T-cell (primary cell): Measurements from ENCODE around the gene REEP6. TPM values are rescaled to one million over a fixed set of nuclear protein-coding genes. Genes with fewer than 3 reads are reported as not detected.
A peak's percentile ranks its signal among the peaks of the same experiment; 100 is the strongest.
"Not testable (repeated sequence)": the region's sequence is repeated elsewhere in the genome, so short reads cannot be mapped to it uniquely, and the experiment has no call there.

Source experiments
- ATAC-seq, 4 experiments: fragments of 200-7000 bp in 3 of 4; fragments of 150-1000 bp in 1 of 4; cut with Tn5 transposase; replicated peaks in 1 of 4; 1 replicate in 3 of 4; 2 replicates in 1 of 4; pipeline ENCODE4 v1.10.0; 2021; ENCODE audit warnings: moderate library complexity in 3 of 4, mild to moderate bottlenecking in 2 of 4, moderate number of reproducible peaks in 1 of 4
- CTCF ChIA-PET, 2 donors: fragments of 300-600 bp; sonication (Branson Sonifier 250); formaldehyde crosslinking; loops; one replicate each; lab custom pipeline; 2022; ENCODE audit warnings: antibody characterized with exemption in 2 of 2; lab: Charles Lee
- POLR2A ChIA-PET, 2 donors: fragments of 300-600 bp; sonication (Branson Sonifier 250); formaldehyde crosslinking; loops; one replicate each; lab custom pipeline; 2022; ENCODE audit warnings: antibody characterized with exemption in 2 of 2; lab: Charles Lee
- DNase-seq, 35 experiments: peaks; one replicate each; pipeline versions ENCODE4 v3.0.0 to v3.0.0-alpha.2; 2013 to 2023
- H3K27ac ChIP-seq: one replicate; pipeline ENCODE4 v1.5.1; 2013; ENCODE audit warnings: low read length
- H3K27me3 ChIP-seq, 2 experiments: replicated peaks in 1 of 2; 1 replicate in 1 of 2; 2 replicates in 1 of 2; pipeline versions ENCODE4 v1.6.1 to v1.7.0; 2013; ENCODE audit warnings: low read length in 1 of 2, mixed read lengths in 1 of 2; ENCODE audit not compliant: control insufficient read depth in 2 of 2, insufficient read depth in 2 of 2; ENCODE audit errors: extremely low read depth in 1 of 2
- H3K36me3 ChIP-seq, 2 donors: 1 replicate in 1 of 2; 2 replicates in 1 of 2; pipeline versions ENCODE4 v1.6.1 to v1.7.0; 2013; ENCODE audit warnings: low read length in 1 of 2; ENCODE audit not compliant: control insufficient read depth in 2 of 2, insufficient read depth in 1 of 2; ENCODE audit errors: extremely low read depth in 1 of 2
- H3K4me1 ChIP-seq, 2 experiments: 1 replicate in 1 of 2; 2 replicates in 1 of 2; pipeline versions ENCODE4 v1.6.1 to v1.7.0; 2013; ENCODE audit warnings: low read length in 2 of 2, mixed read lengths in 1 of 2; ENCODE audit not compliant: insufficient read depth in 2 of 2, control insufficient read depth in 1 of 2; ENCODE audit errors: extremely low read depth in 1 of 2
- H3K4me3 ChIP-seq, 2 donors: 1 replicate in 1 of 2; 2 replicates in 1 of 2; pipeline versions ENCODE4 v1.5.1 to v1.7.0; 2013; ENCODE audit warnings: mild to moderate bottlenecking in 2 of 2, low read length in 1 of 2, moderate library complexity in 1 of 2; ENCODE audit not compliant: control insufficient read depth in 1 of 2; ENCODE audit errors: extremely low read depth in 1 of 2
- H3K9me3 ChIP-seq: 2 replicates; pipeline ENCODE4 v1.7.0; 2013
- H3K27ac Mint-ChIP-seq, 2 donors: one replicate each; pipeline ENCODE4 v1.8.0; 2020 to 2021; ENCODE audit warnings: mild to moderate bottlenecking in 2 of 2, mixed read lengths in 2 of 2
- H3K27me3 Mint-ChIP-seq, 2 donors: one replicate each; pipeline ENCODE4 v1.8.0; 2021 to 2022; ENCODE audit warnings: mixed read lengths in 2 of 2
- H3K36me3 Mint-ChIP-seq: one replicate; pipeline ENCODE4 v1.8.0; 2021; ENCODE audit warnings: mixed read lengths
- H3K4me1 Mint-ChIP-seq, 3 donors: one replicate each; pipeline ENCODE4 v1.8.0; 2020 to 2022; ENCODE audit warnings: mixed read lengths in 3 of 3, mild to moderate bottlenecking in 1 of 3
- H3K4me3 Mint-ChIP-seq, 3 donors: one replicate each; pipeline ENCODE4 v1.8.0; 2020 to 2022; ENCODE audit warnings: mild to moderate bottlenecking in 3 of 3, mixed read lengths in 3 of 3, moderate library complexity in 3 of 3
- H3K9me3 Mint-ChIP-seq, 3 donors: one replicate each; pipeline ENCODE4 v1.8.0; 2020 to 2022; ENCODE audit warnings: mixed read lengths in 3 of 3
- WGBS: methylation state at CpG from one replicate; pipeline ENCODE4 v1.1.5; 2013; ENCODE audit warnings: missing lambda C conversion rate; ENCODE audit not compliant: insufficient coverage; 5-methylcytosine and 5-hydroxymethylcytosine counted together
- total RNA-seq, 35 experiments: library from RNA in 6 of 35; stranded (reverse) in 6 of 35; fragments of 120-200 nt in 1 of 35; gene quantifications; one replicate each; pipeline versions ENCODE4 v1.2.1 to v1.2.4 and lab custom pipeline; 2013 to 2026

The REEP6 gene
- total RNA-seq, 5 donors from 2014 or later (not counting 1 experiment from before 2014, with no cell fraction given) = 2.2 to 6.9 (median 5.5) TPM

GRCh38 chr19:1474765-1475351, 16.1 kb upstream of the REEP6 start:
- ChIA-PET POLR2A (no interaction called here), CTCF (interaction anchor here in 1 of 2 donors (0.6 kb wide), 1 partner anchor 121 kb away, joined by 4 read pairs; no protein-coding TSS in a partner anchor)
- Histone ChIP-seq H3K36me3 (peaks cover 8 to 12% of the 10 kb centered on the region in 2 donors), H3K4me3 (no peak overlapping the region), H3K9me3 (no peaks in the 10 kb centered on the region), H3K27ac (no peak overlapping the region), H3K4me1 (peaks cover 9 to 66% of the 10 kb centered on the region in 2 experiments), H3K27me3 (peaks cover 0 to 38% of the 10 kb centered on the region in 2 experiments)
- Mint-ChIP-seq H3K4me3 (no peak overlapping the region), H3K4me1 (peaks cover 23 to 35% (median 33%) of the 10 kb centered on the region in 3 donors), H3K9me3 (no peaks in the 10 kb centered on the region), H3K36me3 (no peaks in the 10 kb centered on the region), H3K27ac (no peak overlapping the region), H3K27me3 (peaks cover 0 to 6% of the 10 kb centered on the region in 2 donors)
- no peak for ATAC-seq
- DNase-seq = no peak
- 94% methylated on average over 23 of the region's 26 CpGs for WGBS

GRCh38 chr19:1475751-1476437, 15.1 kb upstream of the REEP6 start:
- CTCF ChIA-PET = interaction anchor here in 1 of 2 donors (0.6 kb wide), 1 partner anchor 120 kb away, joined by 4 read pairs; no protein-coding TSS in a partner anchor
- peaks cover 0 to 4% of the 10 kb centered on the region in 2 donors for H3K27me3 Mint-ChIP-seq
- H3K27me3 ChIP-seq = peaks cover 0 to 29% of the 10 kb centered on the region in 2 experiments
- 96% methylated on average over 27 of the region's 31 CpGs for WGBS
- POLR2A ChIA-PET = no interaction called here
- DNase-seq (no peak), ATAC-seq (no peak)
- H3K9me3 Mint-ChIP-seq = no peaks in the 10 kb centered on the region
- no peak overlapping the region for H3K27ac Mint-ChIP-seq
- no peak overlapping the region for H3K4me3 ChIP-seq
- peaks cover 7 to 56% of the 10 kb centered on the region in 2 experiments for H3K4me1 ChIP-seq
- H3K27ac ChIP-seq = no peak overlapping the region
- peaks cover 22 to 33% (median 32%) of the 10 kb centered on the region in 3 donors for H3K4me1 Mint-ChIP-seq
- no peak overlapping the region for H3K4me3 Mint-ChIP-seq
- H3K36me3 Mint-ChIP-seq = no peaks in the 10 kb centered on the region
- H3K9me3 ChIP-seq = no peaks in the 10 kb centered on the region
- peaks cover 8 to 12% of the 10 kb centered on the region in 2 donors for H3K36me3 ChIP-seq

GRCh38 chr19:1477056-1477455, 13.9 kb upstream of the REEP6 start:
- Histone ChIP-seq H3K27me3 (peaks cover 0 to 18% of the 10 kb centered on the region in 2 experiments), H3K4me1 (peaks cover 4 to 44% of the 10 kb centered on the region in 2 experiments), H3K36me3 (peaks cover 8 to 12% of the 10 kb centered on the region in 2 donors)
- WGBS = 90% methylated on average over 4 of the region's 9 CpGs
- H3K27ac Mint-ChIP-seq, H3K36me3 Mint-ChIP-seq, DNase-seq, H3K4me3 ChIP-seq, ATAC-seq, H3K9me3 Mint-ChIP-seq, H3K9me3 ChIP-seq, POLR2A ChIA-PET, H3K27ac ChIP-seq, H3K27me3 Mint-ChIP-seq: not testable (repeated sequence)
- peak overlapping the region; percentile 48 to 94 (median 64) for H3K4me3 Mint-ChIP-seq
- H3K4me1 Mint-ChIP-seq = peaks cover 19 to 29% (median 26%) of the 10 kb centered on the region in 3 donors
- CTCF ChIA-PET = interaction anchor here in 1 of 2 donors (0.6 kb wide), 1 partner anchor 35 kb away, joined by 3 read pairs; no protein-coding TSS in a partner anchor

GRCh38 chr19:1478934-1479707, 11.9 kb upstream of the REEP6 start, which contains the start of gene C19orf25:
TSS of gene C19orf25 (minus strand) at chr19:1479215. CDS start at chr19:1478903, 312 bp downstream.
- peak within 1 kb of the TSS; percentile 94 to 99 (median 98) for H3K4me3 Mint-ChIP-seq
- under 1% methylated on average over 64 of the region's 71 CpGs for WGBS
- peaks cover 8 to 9% of the 10 kb centered on the region in 2 donors for H3K36me3 ChIP-seq
- no peaks in the 10 kb centered on the region for H3K27me3 ChIP-seq
- H3K4me1 Mint-ChIP-seq = peaks cover 16 to 20% (median 20%) of the 10 kb centered on the region in 3 donors
- POLR2A ChIA-PET = interaction anchor here in 1 of 2 donors (0.6 kb wide), 1 partner anchor 845 kb away, joined by 5 read pairs; no protein-coding TSS in a partner anchor
- CTCF ChIA-PET = interaction anchor here in 1 of 2 donors (0.6 kb wide), 1 partner anchor 175 kb away, joined by 4 read pairs; no protein-coding TSS in a partner anchor
- H3K27ac Mint-ChIP-seq = peak within 1 kb of the TSS; percentile 96 to 98
- DNase-seq = peak; percentile 78 to 93 (median 88)
- no peaks in the 10 kb centered on the region for H3K36me3 Mint-ChIP-seq
- H3K27me3 Mint-ChIP-seq = no peaks in the 10 kb centered on the region
- H3K9me3 Mint-ChIP-seq = no peaks in the 10 kb centered on the region
- peak within 1 kb of the TSS; percentile 70 for H3K27ac ChIP-seq
- peaks cover 4 to 32% of the 10 kb centered on the region in 2 experiments for H3K4me1 ChIP-seq
- ATAC-seq = peak; percentile 94 to 99 (median 96)
- H3K4me3 ChIP-seq = peak within 1 kb of the TSS; percentile 72 to 89
- no peaks in the 10 kb centered on the region for H3K9me3 ChIP-seq

- no peak for ATAC-seq
- ChIA-PET CTCF (no interaction called here), POLR2A (no interaction called here)
- H3K36me3 Mint-ChIP-seq = no peaks in the 10 kb centered on the region
- H3K27ac Mint-ChIP-seq = no peak overlapping the region
- H3K4me3 Mint-ChIP-seq = no peak overlapping the region
- no peaks in the 10 kb centered on the region for H3K27me3 Mint-ChIP-seq
- Histone ChIP-seq H3K9me3 (no peaks in the 10 kb centered on the region), H3K4me1 (peaks cover 4 to 26% of the 10 kb centered on the region in 2 experiments), H3K36me3 (peaks cover 0 to 4% of the 10 kb centered on the region in 2 donors), H3K27ac (no peak overlapping the region), H3K27me3 (no peaks in the 10 kb centered on the region), H3K4me3 (no peak overlapping the region)
- H3K4me1 Mint-ChIP-seq = peaks cover 11 to 20% (median 19%) of the 10 kb centered on the region in 3 donors
- DNase-seq = no peak
- no peaks in the 10 kb centered on the region for H3K9me3 Mint-ChIP-seq
- WGBS = 89% methylated on average over 26 of the region's 26 CpGs
Measured at GRCh38 chr19:1481224-1481892, 9.6 kb upstream of the REEP6 start.
